ENCODE results near the gene FBRSL1.
"Not testable (repeated sequence)": the region's sequence is repeated elsewhere in the genome, so short reads cannot be mapped to it uniquely, and the experiment has no call there.

DNA sequence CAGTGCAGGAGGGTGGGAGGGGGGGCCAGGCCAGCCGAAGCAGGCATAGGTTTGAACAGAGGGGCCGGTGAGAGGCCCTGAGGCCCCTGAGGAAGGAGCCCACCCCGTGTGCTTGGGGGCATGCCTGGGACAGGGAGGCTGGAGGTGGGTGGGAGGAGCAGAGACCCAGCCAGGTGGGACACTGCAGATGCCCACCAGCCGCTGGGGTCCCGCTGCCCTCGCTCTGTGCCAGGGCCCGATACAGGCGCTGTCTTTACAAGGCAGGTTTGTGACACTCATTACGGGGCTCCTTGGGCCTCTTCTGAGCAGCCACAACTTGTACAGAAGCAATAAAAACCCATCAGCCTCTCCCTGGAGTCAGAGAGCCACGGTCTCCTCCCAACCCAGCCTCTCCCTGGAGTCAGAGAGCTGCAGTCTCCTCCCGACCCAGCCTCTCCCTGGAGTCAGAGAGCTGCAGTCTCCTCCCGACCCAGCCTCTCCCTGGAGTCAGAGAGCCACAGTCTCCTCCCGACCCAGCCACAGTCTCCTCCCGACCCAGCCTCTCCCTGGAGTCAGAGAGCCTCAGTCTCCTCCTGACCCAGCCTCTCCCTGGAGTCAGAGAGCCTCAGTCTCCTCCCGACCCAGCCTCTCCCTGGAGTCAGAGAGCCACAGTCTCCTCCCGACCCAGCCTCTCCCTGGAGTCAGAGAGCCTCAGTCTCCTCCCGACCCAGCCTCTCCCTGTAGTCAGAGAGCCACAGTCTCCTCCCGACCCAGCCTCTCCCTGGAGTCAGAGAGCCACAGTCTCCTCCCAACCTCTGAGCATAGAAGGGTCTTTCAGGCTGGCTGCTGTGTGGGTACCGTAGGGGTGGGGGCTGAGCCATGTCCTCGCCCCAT, 43.0 kb downstream of the FBRSL1 start:
- TF ChIP-seq EP300, CTCF (IDR thresholded peaks at IDR 0.05): not testable (repeated sequence)

All from esophagus muscularis mucosa (tissue), 3 donors.